Fibroblast of lung (primary cell): ENCODE results near the gene RYR1.

Experiments used
- EZH2 ChIP-seq: IDR thresholded peaks from 2 replicates; pipeline ENCODE4 v1.5.1; 2012; ENCODE audit warnings: low read length, control low read depth, mild to moderate bottlenecking; ENCODE audit errors: missing control alignments
- TF ChIP-seq, protein P1 (sequence below), 2 donors: IDR thresholded peaks in 1 of 2; conservative IDR thresholded peaks in 1 of 2; 1 replicate in 1 of 2; 2 replicates in 1 of 2; pipeline ENCODE4 v1.5.1; 2011 to 2012; ENCODE audit warnings: low read length in 2 of 2, control low read depth in 1 of 2, inconsistent platforms in 1 of 2, low read depth in 1 of 2, mild to moderate bottlenecking in 1 of 2

DNA sequence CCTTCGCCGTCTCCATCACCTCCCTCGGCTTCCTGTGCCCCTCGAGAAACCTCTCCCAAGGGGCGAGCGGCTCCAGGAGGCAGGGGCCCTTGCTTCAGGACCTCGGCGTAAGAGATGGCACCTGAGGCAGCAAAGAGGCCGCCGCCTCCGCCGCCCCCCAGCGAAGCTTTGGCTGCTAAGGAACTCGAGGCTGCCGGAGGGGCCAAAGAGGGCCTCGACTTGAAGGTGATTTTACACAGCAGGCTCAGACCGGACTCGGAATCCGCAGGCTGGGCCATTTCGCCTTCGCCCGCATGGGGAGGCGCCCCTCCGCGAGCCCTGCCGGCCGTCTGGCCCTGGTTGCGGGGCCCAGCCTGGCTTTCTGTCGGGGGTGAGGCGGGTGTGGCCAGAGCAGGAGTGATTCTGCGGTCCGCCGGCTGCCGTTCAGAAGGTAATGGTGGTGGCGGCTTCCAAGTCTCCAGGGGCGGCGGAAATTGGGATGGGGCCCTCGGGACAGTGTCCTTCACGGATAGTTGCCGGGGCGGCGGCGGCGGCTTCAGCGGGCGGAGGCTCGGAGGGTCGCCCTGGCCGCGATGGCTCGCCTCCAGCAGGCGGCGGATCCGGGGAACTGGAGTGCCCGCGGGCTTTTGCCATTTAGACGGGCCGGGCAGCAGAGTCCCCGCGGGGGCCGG, 47.1 kb upstream of the RYR1 start:
- TF ChIP-seq EZH2: no peak
- TF ChIP-seq, protein P1, sequence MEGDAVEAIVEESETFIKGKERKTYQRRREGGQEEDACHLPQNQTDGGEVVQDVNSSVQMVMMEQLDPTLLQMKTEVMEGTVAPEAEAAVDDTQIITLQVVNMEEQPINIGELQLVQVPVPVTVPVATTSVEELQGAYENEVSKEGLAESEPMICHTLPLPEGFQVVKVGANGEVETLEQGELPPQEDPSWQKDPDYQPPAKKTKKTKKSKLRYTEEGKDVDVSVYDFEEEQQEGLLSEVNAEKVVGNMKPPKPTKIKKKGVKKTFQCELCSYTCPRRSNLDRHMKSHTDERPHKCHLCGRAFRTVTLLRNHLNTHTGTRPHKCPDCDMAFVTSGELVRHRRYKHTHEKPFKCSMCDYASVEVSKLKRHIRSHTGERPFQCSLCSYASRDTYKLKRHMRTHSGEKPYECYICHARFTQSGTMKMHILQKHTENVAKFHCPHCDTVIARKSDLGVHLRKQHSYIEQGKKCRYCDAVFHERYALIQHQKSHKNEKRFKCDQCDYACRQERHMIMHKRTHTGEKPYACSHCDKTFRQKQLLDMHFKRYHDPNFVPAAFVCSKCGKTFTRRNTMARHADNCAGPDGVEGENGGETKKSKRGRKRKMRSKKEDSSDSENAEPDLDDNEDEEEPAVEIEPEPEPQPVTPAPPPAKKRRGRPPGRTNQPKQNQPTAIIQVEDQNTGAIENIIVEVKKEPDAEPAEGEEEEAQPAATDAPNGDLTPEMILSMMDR (conservative IDR thresholded peaks at IDR 0.05 in 1 of 2, IDR thresholded peaks at IDR 0.05 in 1 of 2; ENCODE audit: low read depth in 1 of 2, low read length in 2 of 2): no peak
